ENCODE results near the gene SND1. TPM values are rescaled to one million over a fixed set of nuclear protein-coding genes. Genes with fewer than 3 reads are reported as not detected.

SND1 gene
- polyA plus RNA-seq, 4 donors = 142 to 159 (median 148) TPM

GRCh38 chr7:127979113-127979727 is 327.2 kb downstream of the SND1 start:
- no peak for DNase-seq (ENCODE audit: low read depth in 4 of 4, low spot score in 3 of 4)

GRCh38 chr7:127979728-127980126 is 327.7 kb downstream of the SND1 start:
- DNase-seq (ENCODE audit: low read depth in 4 of 4, low spot score in 3 of 4) = no peak

GRCh38 chr7:127980901-127981300 is 328.9 kb downstream of the SND1 start:
- DNase-seq (ENCODE audit: low read depth in 4 of 4, low spot score in 3 of 4) = no peak

- DNase-seq (ENCODE audit: low read depth in 4 of 4, low spot score in 3 of 4) = no peak
These were observed 330.0 kb downstream of the SND1 start for GRCh38 chr7:127981965-127982364.

- DNase-seq (ENCODE audit: low read depth in 4 of 4, low spot score in 3 of 4) = no peak
These were observed 331.9 kb downstream of the SND1 start for GRCh38 chr7:127983804-127984332.

- no peak for DNase-seq (ENCODE audit: low read depth in 4 of 4, low spot score in 3 of 4)
These were observed 334.9 kb downstream of the SND1 start for GRCh38 chr7:127986581-127987521.

- DNase-seq (ENCODE audit: low read depth in 4 of 4, low spot score in 3 of 4) = no peak
These were observed 336.8 kb downstream of the SND1 start for GRCh38 chr7:127988751-127989150.

- DNase-seq (ENCODE audit: low read depth in 4 of 4, low spot score in 3 of 4) = no peak
These were observed 341.3 kb downstream of the SND1 start for GRCh38 chr7:127993317-127993716.

GRCh38 chr7:127993987-127994386 is 342.0 kb downstream of the SND1 start:
- no peak for DNase-seq (ENCODE audit: low read depth in 4 of 4, low spot score in 3 of 4)

- no peak for DNase-seq (ENCODE audit: low read depth in 4 of 4, low spot score in 3 of 4)
These were observed 343.3 kb downstream of the SND1 start for GRCh38 chr7:127995156-127995880.

- no peak for DNase-seq (ENCODE audit: low read depth in 4 of 4, low spot score in 3 of 4)
These were observed 343.9 kb downstream of the SND1 start for GRCh38 chr7:127995881-127996215.

GRCh38 chr7:127996253-127997071 is 344.5 kb downstream of the SND1 start:
- no peak for DNase-seq (ENCODE audit: low read depth in 4 of 4, low spot score in 3 of 4)

- DNase-seq (ENCODE audit: low read depth in 4 of 4, low spot score in 3 of 4) = no peak
These were observed 345.4 kb downstream of the SND1 start for GRCh38 chr7:127997226-127997922.

- DNase-seq (ENCODE audit: low read depth in 4 of 4, low spot score in 3 of 4) = no peak
These were observed 346.7 kb downstream of the SND1 start for GRCh38 chr7:127998671-127999070.

- DNase-seq (ENCODE audit: low read depth in 4 of 4, low spot score in 3 of 4) = no peak
These were observed 348.1 kb downstream of the SND1 start for GRCh38 chr7:128000048-128000447.

- no peak for DNase-seq (ENCODE audit: low read depth in 4 of 4, low spot score in 3 of 4)
These were observed 348.9 kb downstream of the SND1 start for GRCh38 chr7:128000854-128001265.

GRCh38 chr7:128003167-128003566 is 351.2 kb downstream of the SND1 start:
- no peak for DNase-seq (ENCODE audit: low read depth in 4 of 4, low spot score in 3 of 4)

- no peak for DNase-seq (ENCODE audit: low read depth in 4 of 4, low spot score in 3 of 4)
These were observed 351.8 kb downstream of the SND1 start for GRCh38 chr7:128003787-128004186.

- no peak for DNase-seq (ENCODE audit: low read depth in 4 of 4, low spot score in 3 of 4)
These were observed 352.6 kb downstream of the SND1 start for GRCh38 chr7:128004623-128005022.

- DNase-seq (ENCODE audit: low read depth in 4 of 4, low spot score in 3 of 4) = no peak
These were observed 353.1 kb downstream of the SND1 start for GRCh38 chr7:128005117-128005516.

Data from right renal pelvis (tissue), 4 donors.